HCT116 (cell line): Measurements from ENCODE around the gene IQGAP2. TPM values are rescaled to one million over a fixed set of nuclear protein-coding genes. Genes with fewer than 3 reads are reported as not detected.

Experiments
- ATAC-seq: fragments of 200-7000 bp; cut with Tn5 transposase; 2 replicates; pipeline ENCODE4 v1.9.1; 2020; ENCODE audit warnings: mild to moderate bottlenecking, moderate library complexity
- BruUV-seq: library from RNA; stranded (reverse); fragments of 400-500 nt; replicated peaks from 2 replicates; lab custom pipeline; 2021; lab: Mats Ljungman, UMichigan
- CTCF ChIA-PET: fragments of 300-600 bp; sonication (Branson Sonifier 250); formaldehyde crosslinking; loops from one replicate; lab custom pipeline; 2021; ENCODE audit warnings: antibody characterized with exemption; lab: Charles Lee
- POLR2A ChIA-PET: fragments of 300-600, 350-600 bp; sonication (Branson Sonifier 250); formaldehyde crosslinking; loops from one replicate; lab custom pipeline; 2021; ENCODE audit warnings: antibody characterized with exemption; lab: Charles Lee
- RAD21 ChIA-PET, 2 experiments: fragments of 300-600 bp; sonication (Branson Sonifier 250); formaldehyde crosslinking; loops; one replicate each; lab custom pipeline; 2023; ENCODE audit warnings: low total read pairs in 2 of 2; ENCODE audit not compliant: uncharacterized antibody in 2 of 2, unreplicated experiment in 2 of 2, low non-redundant PET in 1 of 2; lab: Charles Lee
- DNase-seq: peaks from one replicate; pipeline ENCODE4 v3.0.0-alpha.2; 2010; ENCODE audit warnings: low read depth, low spot score
- H2AFZ ChIP-seq: fragments of 200-600 bp; shearing (Covaris generic), sonication (generic); 2 replicates; pipeline ENCODE4 v1.6.1; 2017; ENCODE audit warnings: low read depth, mixed run types, mixed read lengths, antibody characterized with exemption, low read length; ENCODE audit not compliant: poor library complexity, severe bottlenecking
- H3K27ac ChIP-seq: 2 replicates; pipeline ENCODE4 v1.5.1; 2012; ENCODE audit warnings: low read depth, low read length
- H3K27me3 ChIP-seq: fragments of 200-600 bp; sonication (generic); 2 replicates; pipeline ENCODE4 v1.6.1; 2016; ENCODE audit warnings: mixed run types, low read length, mixed read lengths; ENCODE audit not compliant: insufficient read depth
- H3K36me3 ChIP-seq, 2 experiments: fragments of 200-500 bp in 1 of 2; fragments of 200-600 bp in 1 of 2; sonication (Bioruptor generic) in 1 of 2; sonication (generic) in 1 of 2; 2 replicates each; pipeline versions ENCODE4 v1.5.1 to v1.6.1; 2014 to 2016; ENCODE audit warnings: low read length in 2 of 2, inconsistent platforms in 1 of 2, mixed read lengths in 1 of 2, mixed run types in 1 of 2; ENCODE audit not compliant: insufficient read depth in 2 of 2, control insufficient read depth in 1 of 2
- H3K4me1 ChIP-seq, 2 experiments: fragments of 200-600 bp in 1 of 2; sonication (generic) in 1 of 2; 2 replicates each; pipeline versions ENCODE4 v1.5.1 to v1.6.1; 2012 to 2017; ENCODE audit warnings: low read length in 2 of 2, inconsistent platforms in 1 of 2, mild to moderate bottlenecking in 1 of 2, mixed read lengths in 1 of 2, mixed run types in 1 of 2, moderate library complexity in 1 of 2; ENCODE audit not compliant: insufficient read depth in 2 of 2, control insufficient read depth in 1 of 2
- H3K4me2 ChIP-seq: fragments of 200-600 bp; sonication (generic); 2 replicates; pipeline ENCODE4 v1.6.1; 2017; ENCODE audit warnings: mixed run types, low read length, mixed read lengths
- H3K4me3 ChIP-seq, 2 experiments: fragments of 200-600 bp in 1 of 2; sonication (generic) in 1 of 2; replicated peaks in 1 of 2; 2 replicates each; pipeline ENCODE4 v1.5.1; 2011 to 2016; ENCODE audit warnings: low read length in 2 of 2, control low read depth in 1 of 2, low read depth in 1 of 2, mild to moderate bottlenecking in 1 of 2, mixed read lengths in 1 of 2, mixed run types in 1 of 2
- H3K79me2 ChIP-seq: fragments of 200-600 bp; sonication (generic); 2 replicates; pipeline ENCODE4 v1.6.1; 2017; ENCODE audit warnings: mild to moderate bottlenecking, mixed run types, low read length, moderate library complexity, mixed read lengths; ENCODE audit not compliant: insufficient read depth
- H3K9ac ChIP-seq: fragments of 200-600 bp; sonication (generic); 2 replicates; pipeline ENCODE4 v1.6.1; 2016; ENCODE audit warnings: low read length, mixed read lengths
- H3K9me2 ChIP-seq: fragments of 200-600 bp; sonication (generic), shearing (Covaris generic); 2 replicates; pipeline ENCODE4 v1.6.1; 2017; ENCODE audit warnings: mixed run types, mild to moderate bottlenecking, moderate library complexity; ENCODE audit not compliant: insufficient read depth
- H3K9me3 ChIP-seq, 2 experiments: fragments of 200-500 bp in 1 of 2; fragments of 200-600 bp in 1 of 2; sonication (Bioruptor generic) in 1 of 2; sonication (generic) in 1 of 2; 2 replicates each; pipeline ENCODE4 v1.6.1; 2014 to 2017; ENCODE audit warnings: low read length in 2 of 2, mixed read lengths in 2 of 2, inconsistent platforms in 1 of 2, low read depth in 1 of 2, mild to moderate bottlenecking in 1 of 2, mixed run types in 1 of 2, moderate library complexity in 1 of 2; ENCODE audit not compliant: control insufficient read depth in 1 of 2, insufficient read depth in 1 of 2
- H4K20me1 ChIP-seq: fragments of 200-600 bp; sonication (generic), shearing (Covaris generic); 2 replicates; pipeline ENCODE4 v1.6.1; 2017; ENCODE audit warnings: mixed run types, mild to moderate bottlenecking, moderate library complexity; ENCODE audit not compliant: insufficient read depth
- ATF3 ChIP-seq: IDR thresholded peaks from 2 replicates; pipeline ENCODE4 v1.6.1; 2012
- CEBPB ChIP-seq: IDR thresholded peaks from 2 replicates; pipeline ENCODE4 v1.6.1; 2012; ENCODE audit warnings: low read depth
- CTCF ChIP-seq, 3 experiments: fragments of 200-600 bp in 1 of 3; sonication (generic) in 1 of 3; IDR thresholded peaks in 2 of 3; conservative IDR thresholded peaks in 1 of 3; 2 replicates each; pipeline ENCODE4 v1.5.1; 2012 to 2017; ENCODE audit warnings: low read depth in 2 of 3, low read length in 2 of 3, antibody characterized with exemption in 1 of 3, borderline replicate concordance in 1 of 3, control low read depth in 1 of 3, mild to moderate bottlenecking in 1 of 3, mixed read lengths in 1 of 3, mixed run types in 1 of 3, moderate library complexity in 1 of 3; ENCODE audit not compliant: insufficient read depth in 1 of 3
- EGR1 ChIP-seq: IDR thresholded peaks from 2 replicates; pipeline ENCODE4 v1.6.1; 2012; ENCODE audit warnings: low read depth
- ELF1 ChIP-seq: IDR thresholded peaks from 2 replicates; pipeline ENCODE4 v1.6.1; 2012; ENCODE audit warnings: low read depth, borderline replicate concordance
- EZH2 ChIP-seq: fragments of 200-600 bp; sonication (generic); IDR thresholded peaks from 2 replicates; pipeline ENCODE4 v1.6.1; 2017; ENCODE audit warnings: antibody characterized with exemption, mixed run types
- EZH2phosphoT487 ChIP-seq: fragments of 200-600 bp; IDR thresholded peaks from 2 replicates; pipeline ENCODE4 v1.6.1; 2018; ENCODE audit warnings: antibody characterized with exemption, borderline replicate concordance
- JUND ChIP-seq: IDR thresholded peaks from 2 replicates; pipeline ENCODE4 v1.6.1; 2012
- POLR2A ChIP-seq: IDR thresholded peaks from 2 replicates; pipeline ENCODE4 v1.7.0; 2011; ENCODE audit warnings: borderline replicate concordance; ENCODE audit not compliant: insufficient read depth, insufficient read length; ENCODE audit errors: extremely low read depth
- POLR2AphosphoS5 ChIP-seq: IDR thresholded peaks from 2 replicates; pipeline ENCODE4 v1.6.1; 2011; ENCODE audit warnings: mild to moderate bottlenecking, low read depth, low read length, moderate library complexity
- RAD21 ChIP-seq: IDR thresholded peaks from 2 replicates; pipeline ENCODE4 v1.6.1; 2012; ENCODE audit warnings: low read depth, mild to moderate bottlenecking
- SP1 ChIP-seq: IDR thresholded peaks from 2 replicates; pipeline ENCODE4 v1.6.1; 2012; ENCODE audit warnings: low read depth
- SRF ChIP-seq: IDR thresholded peaks from 2 replicates; pipeline ENCODE4 v1.6.1; 2012; ENCODE audit warnings: low read depth
- TCF7L2 ChIP-seq: IDR thresholded peaks from 2 replicates; pipeline ENCODE4 v1.7.0; 2011; ENCODE audit warnings: borderline replicate concordance, inconsistent platforms; ENCODE audit not compliant: insufficient read depth, insufficient read length; ENCODE audit errors: extremely low read depth
- YY1 ChIP-seq: IDR thresholded peaks from 2 replicates; pipeline ENCODE4 v1.6.1; 2011; ENCODE audit warnings: low read length, low read depth, moderate library complexity, mild to moderate bottlenecking; ENCODE audit not compliant: insufficient replicate concordance; ENCODE audit errors: extremely low read depth
- ZFX ChIP-seq: fragments of 450-650 bp; IDR thresholded peaks from 2 replicates; pipeline ENCODE4 v1.6.1; 2017
- ZNF274 ChIP-seq: fragments of 200-500 bp; sonication (Bioruptor generic); IDR thresholded peaks from 2 replicates; pipeline ENCODE4 v1.6.1; 2014; ENCODE audit warnings: mild to moderate bottlenecking, low read depth, low read length, inconsistent platforms
- intact Hi-C: fragments of 100-400 bp; cut with micrococcal nuclease; formaldehyde crosslinking; loops from 2 replicates; pipeline ENCODE4 v1.10.0; 2022
- total RNA-seq: library from RNA; stranded (reverse); gene quantifications from one replicate; pipeline ENCODE4 v1.2.1, GENCODE V29; 2021; ENCODE audit not compliant: unreplicated experiment

Gene IQGAP2
- total RNA-seq, 1 experiment from 2014 or later, result 2.0 TPM

DNA sequence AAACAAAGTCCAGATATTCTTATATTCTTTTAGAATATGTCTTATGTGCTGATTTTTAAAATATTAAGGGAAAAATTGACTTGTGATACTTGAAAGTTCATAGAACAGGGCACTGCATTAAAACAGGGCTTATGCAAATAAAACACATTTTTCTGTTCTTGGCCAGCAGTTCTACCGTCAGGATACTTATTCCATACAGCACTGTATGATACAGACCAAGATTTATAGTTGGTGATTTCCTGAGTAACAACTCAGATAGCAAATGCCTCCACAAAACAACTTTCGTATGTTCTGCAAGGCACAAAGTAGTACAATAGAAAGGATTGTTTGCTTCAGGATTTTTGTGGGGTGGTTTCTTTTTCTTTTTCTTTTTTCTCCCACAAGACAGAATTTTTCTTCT, 150.2 kb downstream of the IQGAP2 start (continued):
- TF ChIP-seq YY1 (no peak), ELF1 (no peak)

DNA sequence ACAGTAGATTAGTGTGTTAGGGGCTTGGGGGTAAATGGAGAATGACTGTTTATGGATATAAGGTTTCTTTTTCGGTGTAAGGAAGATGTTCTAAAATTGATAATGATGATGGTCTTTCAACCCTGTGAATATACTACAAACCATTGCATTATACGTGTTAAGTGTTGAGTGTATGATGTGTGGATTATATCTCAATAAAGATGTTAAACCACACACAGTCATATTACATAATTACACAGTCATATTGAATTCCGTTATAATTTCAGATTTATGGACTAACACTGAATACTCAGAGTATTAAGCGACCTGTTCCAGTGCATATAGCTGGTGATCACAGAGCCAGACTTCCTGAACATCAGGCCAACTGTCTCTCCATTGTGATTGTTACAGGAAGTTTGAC, 152.0 kb downstream of the IQGAP2 start:
- no peaks in the 10 kb centered on the region for H4K20me1 ChIP-seq
- TF ChIP-seq POLR2AphosphoS5 (no peak), ATF3 (no peak), SRF (no peak), JUND (no peak), RAD21 (no peak), ZFX (no peak), POLR2A (no peak), EZH2 (no peak)
- ChIA-PET CTCF (no interaction called here), RAD21 (no interaction called here), POLR2A (no interaction called here)
- no peak overlapping the region for H3K9ac ChIP-seq
- H3K27me3 ChIP-seq, result no peaks in the 10 kb centered on the region
- no peaks in the 10 kb centered on the region for H3K79me2 ChIP-seq
- ATAC-seq (no peak), DNase-seq (no peak)
- H3K4me1 ChIP-seq, result no peaks in the 10 kb centered on the region
- H3K9me2 ChIP-seq, result no peaks in the 10 kb centered on the region
- BruUV-seq, result no TSS peak
- H3K36me3 ChIP-seq, result no peaks in the 10 kb centered on the region
- H3K27ac ChIP-seq, result no peak overlapping the region
- intact Hi-C loops, result no loop called here
- H3K4me2 ChIP-seq, result no peak overlapping the region
- no peak overlapping the region for H3K4me3 ChIP-seq
- H3K9me3 ChIP-seq, result no peaks in the 10 kb centered on the region
- H2AFZ ChIP-seq, result no peak overlapping the region

GRCh38 chr5:76555717-76556116, 152.6 kb downstream of the IQGAP2 start:
- ATAC-seq, result no peak
- H3K4me2 ChIP-seq, result no peak overlapping the region
- H3K36me3 ChIP-seq, result no peaks in the 10 kb centered on the region
- BruUV-seq, result no TSS peak
- no peaks in the 10 kb centered on the region for H3K79me2 ChIP-seq
- POLR2A ChIA-PET, result no interaction called here
- H3K27me3 ChIP-seq, result no peaks in the 10 kb centered on the region
- H3K4me3 ChIP-seq, result no peak overlapping the region
- no peaks in the 10 kb centered on the region for H3K9me2 ChIP-seq
- H3K4me1 ChIP-seq, result no peaks in the 10 kb centered on the region
- DNase-seq, result no peak
- no peak overlapping the region for H2AFZ ChIP-seq
- H4K20me1 ChIP-seq, result no peaks in the 10 kb centered on the region
- intact Hi-C loops, result no loop called here
- H3K9me3 ChIP-seq, result no peaks in the 10 kb centered on the region
- no peak overlapping the region for H3K9ac ChIP-seq
- no peak overlapping the region for H3K27ac ChIP-seq
- RAD21 ChIA-PET, result no interaction called here
- CTCF ChIA-PET, result no interaction called here
- no peak for TF ChIP-seq CTCF (IDR thresholded peaks at IDR 0.05 in 2 of 3, conservative IDR thresholded peaks at IDR 0.05 in 1 of 3; ENCODE audit: borderline replicate concordance in 1 of 3, insufficient read depth in 1 of 3, low read depth in 2 of 3, low read length in 2 of 3)
- no peak for TF ChIP-seq TCF7L2
- TF ChIP-seq EZH2phosphoT487, result no peak
- TF ChIP-seq SP1, result no peak
- TF ChIP-seq CEBPB, result no peak
- TF ChIP-seq ZNF274, result no peak
- TF ChIP-seq EGR1, result no peak
- no peak for TF ChIP-seq RAD21
- no peak for TF ChIP-seq JUND
